ENCODE measurements around the gene NR2F6.
A peak's percentile ranks its signal among the peaks of the same experiment; 100 is the strongest.

- TF ChIP-seq POLR2A (IDR thresholded peaks at IDR 0.05; ENCODE audit: low read depth, low read length) (peak; percentile 25; the same call in 1 of the 2 replicates), POLR2AphosphoS5 (IDR thresholded peaks at IDR 0.05; ENCODE audit: low read depth, low read length) (peak; percentile 70), PAX5 (IDR thresholded peaks at IDR 0.05; ENCODE audit: insufficient read depth, low read length, severe bottlenecking) (no peak), TAF1 (IDR thresholded peaks at IDR 0.05; ENCODE audit: low read depth, low read length) (no peak), SPI1 (IDR thresholded peaks at IDR 0.05; ENCODE audit: low read depth, low read length) (no peak)
These were observed 32.4 kb downstream of the NR2F6 start for GRCh38 chr19:17213334-17213733.
